Breast epithelium (tissue), 3 donors: ENCODE results near the gene MASP1.

ENCODE experiments used
- CTCF ChIP-seq, 3 donors: fragments of 450-650 bp; IDR thresholded peaks; one replicate each; pipeline ENCODE4 v1.5.1; 2016 to 2017; ENCODE audit warnings: antibody characterized with exemption in 3 of 3, mild to moderate bottlenecking in 3 of 3, moderate library complexity in 3 of 3
- POLR2A ChIP-seq: fragments of 450-650 bp; IDR thresholded peaks from one replicate; pipeline ENCODE4 v1.6.1; 2016; ENCODE audit warnings: antibody characterized with exemption, mild to moderate bottlenecking, moderate library complexity
- POLR2AphosphoS5 ChIP-seq, 3 donors: sonication (generic); formaldehyde crosslinking; IDR thresholded peaks; one replicate each; pipeline ENCODE4 v1.6.1; 2017; ENCODE audit warnings: antibody characterized with exemption in 3 of 3

DNA sequence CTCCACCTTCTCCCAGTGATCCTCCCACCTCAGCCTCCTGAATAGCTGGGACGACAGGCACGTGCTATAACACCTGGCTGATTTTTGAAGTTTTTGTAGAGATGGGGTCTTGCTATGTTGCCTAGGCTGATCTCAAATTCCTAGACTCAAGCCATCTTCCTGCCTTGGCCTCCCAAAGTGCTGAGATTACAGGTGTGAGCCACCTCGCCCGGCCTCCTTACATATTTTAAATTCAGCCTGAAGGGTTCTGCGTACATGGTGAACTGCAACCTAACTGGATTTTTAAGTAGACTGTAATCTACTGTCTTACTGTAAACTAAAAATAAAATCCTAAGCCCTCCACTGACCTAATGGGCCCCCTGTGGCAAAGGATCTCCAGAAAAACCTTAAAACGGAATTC is 34.1 kb downstream of the MASP1 start:
- TF ChIP-seq CTCF (IDR thresholded peaks at IDR 0.05) (no peak), POLR2AphosphoS5 (IDR thresholded peaks at IDR 0.05) (no peak), POLR2A (no peak)
